ENCODE data around the gene HLA-DRB5. TPM values are rescaled to one million over a fixed set of nuclear protein-coding genes. Genes with fewer than 3 reads are reported as not detected.

The HLA-DRB5 gene
- total and polyA plus RNA-seq, 2 experiments from 2014 or later: not detected

- H3K9me2 ChIP-seq (ENCODE audit: insufficient read depth): no peaks in the 10 kb centered on the region
- H3K4me2 ChIP-seq: no peak overlapping the region
- DNase-seq (ENCODE audit: low spot score) (no peak), ATAC-seq (no peak)
- no peaks in the 10 kb centered on the region for H3F3A ChIP-seq (replicated peaks; ENCODE audit: low read depth)
- no peaks in the 10 kb centered on the region for H3K27me3 ChIP-seq (ENCODE audit: insufficient read depth)
- Mint-ChIP-seq H3K9me3 (no peaks in the 10 kb centered on the region), H3K4me3 (no peak overlapping the region), H3K36me3 (ENCODE audit: low read depth) (no peaks in the 10 kb centered on the region), H3K27me3 (ENCODE audit: insufficient read depth, low read depth, poor library complexity) (peaks cover 7% of the 10 kb centered on the region), H3K27ac (no peak overlapping the region), H3K4me1 (peaks cover 15% of the 10 kb centered on the region)
- no peaks in the 10 kb centered on the region for H3K79me2 ChIP-seq (replicated peaks; ENCODE audit: insufficient read depth)
- H3K4me1 ChIP-seq (ENCODE audit: insufficient read depth): no peaks in the 10 kb centered on the region
- no peak overlapping the region for H3K27ac ChIP-seq (ENCODE audit: low read depth)
- no peaks in the 10 kb centered on the region for H3K36me3 ChIP-seq (ENCODE audit: insufficient read depth)
- H4K20me1 ChIP-seq (replicated peaks; ENCODE audit: insufficient read depth): no peaks in the 10 kb centered on the region
- TF ChIP-seq JUNB (IDR thresholded peaks at IDR 0.05; ENCODE audit: unreplicated experiment): no peak
- TF ChIP-seq EZH2 (IDR thresholded peaks at IDR 0.05; ENCODE audit: low read depth, unreplicated experiment): no peak
- TF ChIP-seq STAT1 (IDR thresholded peaks at IDR 0.05; ENCODE audit: unreplicated experiment): no peak
- no peak for TF ChIP-seq ZNF114 (CRISPR knock-in tag; IDR thresholded peaks at IDR 0.05)
- TF ChIP-seq, protein P1, sequence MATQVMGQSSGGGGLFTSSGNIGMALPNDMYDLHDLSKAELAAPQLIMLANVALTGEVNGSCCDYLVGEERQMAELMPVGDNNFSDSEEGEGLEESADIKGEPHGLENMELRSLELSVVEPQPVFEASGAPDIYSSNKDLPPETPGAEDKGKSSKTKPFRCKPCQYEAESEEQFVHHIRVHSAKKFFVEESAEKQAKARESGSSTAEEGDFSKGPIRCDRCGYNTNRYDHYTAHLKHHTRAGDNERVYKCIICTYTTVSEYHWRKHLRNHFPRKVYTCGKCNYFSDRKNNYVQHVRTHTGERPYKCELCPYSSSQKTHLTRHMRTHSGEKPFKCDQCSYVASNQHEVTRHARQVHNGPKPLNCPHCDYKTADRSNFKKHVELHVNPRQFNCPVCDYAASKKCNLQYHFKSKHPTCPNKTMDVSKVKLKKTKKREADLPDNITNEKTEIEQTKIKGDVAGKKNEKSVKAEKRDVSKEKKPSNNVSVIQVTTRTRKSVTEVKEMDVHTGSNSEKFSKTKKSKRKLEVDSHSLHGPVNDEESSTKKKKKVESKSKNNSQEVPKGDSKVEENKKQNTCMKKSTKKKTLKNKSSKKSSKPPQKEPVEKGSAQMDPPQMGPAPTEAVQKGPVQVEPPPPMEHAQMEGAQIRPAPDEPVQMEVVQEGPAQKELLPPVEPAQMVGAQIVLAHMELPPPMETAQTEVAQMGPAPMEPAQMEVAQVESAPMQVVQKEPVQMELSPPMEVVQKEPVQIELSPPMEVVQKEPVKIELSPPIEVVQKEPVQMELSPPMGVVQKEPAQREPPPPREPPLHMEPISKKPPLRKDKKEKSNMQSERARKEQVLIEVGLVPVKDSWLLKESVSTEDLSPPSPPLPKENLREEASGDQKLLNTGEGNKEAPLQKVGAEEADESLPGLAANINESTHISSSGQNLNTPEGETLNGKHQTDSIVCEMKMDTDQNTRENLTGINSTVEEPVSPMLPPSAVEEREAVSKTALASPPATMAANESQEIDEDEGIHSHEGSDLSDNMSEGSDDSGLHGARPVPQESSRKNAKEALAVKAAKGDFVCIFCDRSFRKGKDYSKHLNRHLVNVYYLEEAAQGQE (IDR thresholded peaks at IDR 0.05; ENCODE audit: unreplicated experiment): no peak
- no peak overlapping the region for H3K4me3 ChIP-seq
- H2AFZ ChIP-seq: no peak overlapping the region
These were observed 24.3 kb upstream of the HLA-DRB5 start for GRCh38 chr6:32554116-32554965.

GRCh38 chr6:32553037-32553742 is 23.1 kb upstream of the HLA-DRB5 start:
- Histone ChIP-seq H2AFZ (no peak overlapping the region), H3K27me3 (ENCODE audit: insufficient read depth) (no peaks in the 10 kb centered on the region), H3F3A (replicated peaks; ENCODE audit: low read depth) (no peaks in the 10 kb centered on the region), H3K27ac (ENCODE audit: low read depth) (no peak overlapping the region), H3K36me3 (ENCODE audit: insufficient read depth) (no peaks in the 10 kb centered on the region), H3K4me2 (no peak overlapping the region), H3K9me2 (ENCODE audit: insufficient read depth) (no peaks in the 10 kb centered on the region), H3K4me3 (no peak overlapping the region), H3K79me2 (replicated peaks; ENCODE audit: insufficient read depth) (no peaks in the 10 kb centered on the region), H3K4me1 (ENCODE audit: insufficient read depth) (no peaks in the 10 kb centered on the region), H4K20me1 (replicated peaks; ENCODE audit: insufficient read depth) (no peaks in the 10 kb centered on the region)
- ATAC-seq: no peak
- Mint-ChIP-seq H3K4me3 (no peak overlapping the region), H3K9me3 (no peaks in the 10 kb centered on the region), H3K4me1 (peaks cover 12% of the 10 kb centered on the region), H3K27ac (no peak overlapping the region), H3K36me3 (ENCODE audit: low read depth) (no peaks in the 10 kb centered on the region), H3K27me3 (ENCODE audit: insufficient read depth, low read depth, poor library complexity) (peaks cover 4% of the 10 kb centered on the region)
- TF ChIP-seq POLR2AphosphoS5 (IDR thresholded peaks at IDR 0.05; ENCODE audit: low read depth) (no peak), NANOG (IDR thresholded peaks at IDR 0.05; ENCODE audit: borderline replicate concordance) (no peak), STAT1 (IDR thresholded peaks at IDR 0.05; ENCODE audit: unreplicated experiment) (no peak), EZH2phosphoT487 (IDR thresholded peaks at IDR 0.05; ENCODE audit: unreplicated experiment) (no peak), JUNB (IDR thresholded peaks at IDR 0.05; ENCODE audit: unreplicated experiment) (no peak), ZNF114 (CRISPR knock-in tag; IDR thresholded peaks at IDR 0.05) (no peak), CREB1 (CRISPR knock-in tag; IDR thresholded peaks at IDR 0.05; ENCODE audit: low read depth) (no peak), CTCF (conservative IDR thresholded peaks at IDR 0.05; ENCODE audit: low read depth in 2 of 2) (no peak)
- TF ChIP-seq, protein P2, sequence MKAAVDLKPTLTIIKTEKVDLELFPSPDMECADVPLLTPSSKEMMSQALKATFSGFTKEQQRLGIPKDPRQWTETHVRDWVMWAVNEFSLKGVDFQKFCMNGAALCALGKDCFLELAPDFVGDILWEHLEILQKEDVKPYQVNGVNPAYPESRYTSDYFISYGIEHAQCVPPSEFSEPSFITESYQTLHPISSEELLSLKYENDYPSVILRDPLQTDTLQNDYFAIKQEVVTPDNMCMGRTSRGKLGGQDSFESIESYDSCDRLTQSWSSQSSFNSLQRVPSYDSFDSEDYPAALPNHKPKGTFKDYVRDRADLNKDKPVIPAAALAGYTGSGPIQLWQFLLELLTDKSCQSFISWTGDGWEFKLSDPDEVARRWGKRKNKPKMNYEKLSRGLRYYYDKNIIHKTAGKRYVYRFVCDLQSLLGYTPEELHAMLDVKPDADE (IDR thresholded peaks at IDR 0.05): no peak
- no peak for DNase-seq (ENCODE audit: low spot score)

Measured in GM23338 (cell line).